ENCODE measurements around the gene EFHC2.
"Not testable (repeated sequence)": the region's sequence is repeated elsewhere in the genome, so short reads cannot be mapped to it uniquely, and the experiment has no call there.

GRCh38 chrX:44255742-44256141 lies 87.7 kb downstream of the EFHC2 start:
- TF ChIP-seq, protein P1, sequence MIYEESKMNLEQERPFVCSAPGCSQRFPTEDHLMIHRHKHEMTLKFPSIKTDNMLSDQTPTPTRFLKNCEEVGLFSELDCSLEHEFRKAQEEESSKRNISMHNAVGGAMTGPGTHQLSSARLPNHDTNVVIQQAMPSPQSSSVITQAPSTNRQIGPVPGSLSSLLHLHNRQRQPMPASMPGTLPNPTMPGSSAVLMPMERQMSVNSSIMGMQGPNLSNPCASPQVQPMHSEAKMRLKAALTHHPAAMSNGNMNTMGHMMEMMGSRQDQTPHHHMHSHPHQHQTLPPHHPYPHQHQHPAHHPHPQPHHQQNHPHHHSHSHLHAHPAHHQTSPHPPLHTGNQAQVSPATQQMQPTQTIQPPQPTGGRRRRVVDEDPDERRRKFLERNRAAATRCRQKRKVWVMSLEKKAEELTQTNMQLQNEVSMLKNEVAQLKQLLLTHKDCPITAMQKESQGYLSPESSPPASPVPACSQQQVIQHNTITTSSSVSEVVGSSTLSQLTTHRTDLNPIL (CRISPR knock-in tag; IDR thresholded peaks at IDR 0.05; ENCODE audit: low read depth) = not testable (repeated sequence)
- TF ChIP-seq CSDC2 (CRISPR knock-in tag; IDR thresholded peaks at IDR 0.05); ARNTL (CRISPR knock-in tag; IDR thresholded peaks at IDR 0.05; ENCODE audit: borderline replicate concordance, low read depth); ZNF565 (CRISPR knock-in tag; conservative IDR thresholded peaks at IDR 0.05; ENCODE audit: low read depth); RARB (CRISPR knock-in tag; IDR thresholded peaks at IDR 0.05); ISL1 (CRISPR knock-in tag; IDR thresholded peaks at IDR 0.05); ZFP3 (CRISPR knock-in tag; IDR thresholded peaks at IDR 0.05); ZC3H10 (CRISPR knock-in tag; IDR thresholded peaks at IDR 0.05); TOX (CRISPR knock-in tag; IDR thresholded peaks at IDR 0.05; ENCODE audit: borderline replicate concordance); PATZ1 (CRISPR knock-in tag; IDR thresholded peaks at IDR 0.05; ENCODE audit: borderline replicate concordance); ESRRG (CRISPR knock-in tag; IDR thresholded peaks at IDR 0.05); ZNF70 (CRISPR knock-in tag; IDR thresholded peaks at IDR 0.05); BACH2 (CRISPR knock-in tag; IDR thresholded peaks at IDR 0.05; ENCODE audit: borderline replicate concordance): not testable (repeated sequence)
